NCI-H2196 treated with DMSO at 0.1 percent for 48 hours (cell line): ENCODE measurements around the gene CNFN.

Source experiments
- DNase-seq: peaks from one replicate; lab custom pipeline; 2025; ENCODE audit not compliant: unreplicated experiment; lab: John Stamatoyannopoulos, UW

CNFN gene

GRCh38 chr19:42410371-42410770 is 20.3 kb upstream of the CNFN start:
- DNase-seq = no peak

GRCh38 chr19:42409477-42409876 is 19.4 kb upstream of the CNFN start:
- no peak for DNase-seq

- DNase-seq = no peak
Observed at GRCh38 chr19:42407816-42408175, 17.7 kb upstream of the CNFN start.

- no peak for DNase-seq
Observed at GRCh38 chr19:42407085-42407815, 17.2 kb upstream of the CNFN start.

GRCh38 chr19:42406111-42406510 is 16.0 kb upstream of the CNFN start:
- DNase-seq = no peak

GRCh38 chr19:42403586-42403985 is 13.5 kb upstream of the CNFN start:
- DNase-seq = no peak

- DNase-seq = no peak
Observed at GRCh38 chr19:42402376-42403116, 12.4 kb upstream of the CNFN start.

GRCh38 chr19:42401365-42402303 is 11.5 kb upstream of the CNFN start:
- peak; percentile 37 for DNase-seq

- DNase-seq = no peak
Observed at GRCh38 chr19:42400404-42400803, 10.3 kb upstream of the CNFN start.

GRCh38 chr19:42397263-42398166 is 7.4 kb upstream of the CNFN start:
- no peak for DNase-seq

- DNase-seq = peak; percentile 94
Observed at GRCh38 chr19:42396381-42397262, 6.5 kb upstream of the CNFN start.

GRCh38 chr19:42394751-42395150 is 4.7 kb upstream of the CNFN start:
- DNase-seq = no peak

- no peak for DNase-seq
Observed at GRCh38 chr19:42392165-42392564, 2.1 kb upstream of the CNFN start.

- no peak for DNase-seq
Observed at GRCh38 chr19:42388851-42389489, 1.1 kb downstream of the CNFN start.

- peak; percentile 82 for DNase-seq
Observed at GRCh38 chr19:42386974-42387707, 3.0 kb downstream of the CNFN start.

GRCh38 chr19:42380155-42380554 is 9.9 kb downstream of the CNFN start:
- DNase-seq = no peak

- no peak for DNase-seq
Observed at GRCh38 chr19:42378225-42379215, 11.6 kb downstream of the CNFN start.
